DMS79 treated with DMSO at 0.1 percent for 48 hours (cell line): Measurements from ENCODE around the gene TAF4.
"Not testable (repeated sequence)": the region's sequence is repeated elsewhere in the genome, so short reads cannot be mapped to it uniquely, and the experiment has no call there.

Source experiments
- DNase-seq: peaks from one replicate; lab custom pipeline; 2025; lab: John Stamatoyannopoulos, UW

Gene TAF4

GRCh38 chr20:62065674-62066338, at the start of gene TAF4:
TSS of gene TAF4 (minus strand) at chr20:62065881. CDS start at chr20:62065810, 71 bp downstream.
- DNase-seq, result peak; percentile 58

GRCh38 chr20:62114894-62115293, 49.2 kb upstream of the TAF4 start:
- DNase-seq, result no peak

- no peak for DNase-seq
These were observed 46.7 kb upstream of the TAF4 start for GRCh38 chr20:62112368-62112767.

DNA sequence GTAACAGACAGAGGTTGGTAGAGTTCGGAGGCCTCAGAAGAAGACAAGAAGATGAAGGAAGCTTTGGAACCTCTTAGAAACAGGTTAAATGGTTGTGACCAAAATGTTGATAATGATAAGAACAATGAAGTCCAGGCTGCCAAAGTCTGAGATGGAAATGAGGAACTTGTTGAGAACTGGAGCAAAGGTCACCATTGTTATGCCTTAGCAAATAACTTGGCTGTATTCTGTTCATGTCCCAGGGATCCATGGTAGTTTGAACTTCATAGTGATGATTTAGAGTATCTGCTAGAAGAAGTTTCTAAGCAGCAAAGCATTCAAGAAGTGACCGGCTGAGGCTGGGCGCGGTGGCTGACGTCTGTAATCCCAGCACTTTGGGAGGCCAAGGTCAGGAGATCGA, 45.5 kb upstream of the TAF4 start:
- no peak for DNase-seq

- no peak for DNase-seq
These were observed 39.9 kb upstream of the TAF4 start for GRCh38 chr20:62105592-62105991.

DNA sequence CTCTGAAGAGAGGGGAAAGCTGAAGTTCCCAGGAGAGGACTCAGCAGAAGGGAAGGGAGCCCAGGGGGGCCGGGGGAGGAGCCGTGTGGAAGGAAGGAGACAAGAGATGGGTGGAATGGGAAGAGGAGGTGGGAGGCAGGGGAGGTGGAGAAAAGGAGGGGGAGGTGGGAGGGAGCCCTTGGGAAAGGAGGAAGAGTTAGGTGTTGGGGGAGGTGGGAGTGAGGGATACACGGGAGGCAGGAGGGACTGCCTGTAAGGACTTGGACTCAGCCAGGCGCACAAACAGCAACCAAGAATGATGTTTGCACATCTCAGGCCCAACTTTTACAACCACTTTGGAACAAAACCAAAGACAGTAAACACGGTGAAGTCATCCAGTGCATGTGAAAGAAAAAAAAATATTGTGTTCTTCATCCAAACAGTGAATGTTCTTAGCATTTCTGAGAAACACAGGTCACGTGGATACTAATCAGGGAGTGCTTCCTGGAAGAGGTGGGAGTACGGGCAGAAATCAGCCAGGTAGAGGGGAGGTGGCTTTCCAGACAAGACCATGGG, 39.2 kb upstream of the TAF4 start:
- no peak for DNase-seq

GRCh38 chr20:62104234-62104789, 38.6 kb upstream of the TAF4 start:
- no peak for DNase-seq

DNA sequence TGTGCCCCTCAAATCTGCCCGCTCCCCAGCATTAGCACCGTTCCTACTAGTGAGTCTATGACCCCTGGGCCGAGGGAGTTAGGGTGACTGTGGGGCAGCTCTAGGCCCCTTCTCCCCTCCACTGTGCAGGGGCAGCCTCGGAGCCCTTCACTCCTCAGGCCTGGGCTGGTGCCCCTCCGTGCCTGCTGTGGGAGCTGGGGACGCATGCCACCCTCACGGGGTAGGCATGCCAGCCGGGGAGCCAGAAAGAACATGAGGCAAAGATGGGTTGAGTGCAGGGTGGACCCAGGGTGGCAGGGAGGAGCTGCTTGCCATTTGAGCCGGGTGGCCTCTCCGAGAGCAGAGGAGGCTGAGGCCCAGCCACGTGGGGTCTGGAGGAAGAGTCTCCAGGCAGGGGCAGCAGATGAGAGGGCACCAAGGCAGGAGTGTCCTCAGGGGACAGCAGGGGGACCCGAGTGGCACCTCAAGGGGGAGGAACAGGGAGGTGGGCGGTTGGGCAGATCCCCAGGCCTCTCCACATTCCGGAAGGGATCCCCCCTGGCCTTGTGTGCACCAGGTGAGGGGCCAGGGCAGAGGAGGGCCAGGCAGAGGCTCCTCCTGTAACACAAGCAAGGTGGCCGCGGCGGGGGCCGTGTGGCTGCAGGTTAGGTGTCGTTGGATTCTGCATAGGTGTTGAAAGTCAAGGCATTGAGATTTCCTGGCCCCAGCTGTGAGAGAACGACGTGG, 38.0 kb upstream of the TAF4 start:
- DNase-seq, result no peak

DNA sequence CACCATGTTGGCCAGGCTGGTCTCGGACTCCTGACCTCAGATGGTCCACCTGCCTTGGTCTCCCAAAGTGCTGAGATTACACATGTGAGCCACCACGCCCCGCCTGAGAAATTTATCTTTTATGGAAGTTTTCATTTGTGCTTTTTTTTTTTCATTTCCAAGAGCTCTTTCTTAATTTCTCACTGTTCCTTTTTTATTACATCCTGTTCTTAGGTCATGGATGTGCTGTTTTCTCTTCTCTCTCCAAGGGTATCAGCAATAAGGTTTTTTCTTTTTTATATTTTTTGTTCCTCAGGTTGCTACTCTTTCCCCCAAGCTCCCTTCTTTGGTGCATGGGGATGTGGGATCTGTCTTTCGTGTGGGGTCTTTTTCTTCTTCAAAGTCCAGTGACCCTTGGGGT, 35.4 kb upstream of the TAF4 start:
- DNase-seq, result no peak

GRCh38 chr20:62097881-62098407, 32.3 kb upstream of the TAF4 start:
- no peak for DNase-seq

- no peak for DNase-seq
These were observed 31.0 kb upstream of the TAF4 start for GRCh38 chr20:62096421-62097380.

- DNase-seq, result no peak
These were observed 23.7 kb upstream of the TAF4 start for GRCh38 chr20:62089393-62089792.

GRCh38 chr20:62088258-62089127, 22.8 kb upstream of the TAF4 start:
- DNase-seq, result no peak

DNA sequence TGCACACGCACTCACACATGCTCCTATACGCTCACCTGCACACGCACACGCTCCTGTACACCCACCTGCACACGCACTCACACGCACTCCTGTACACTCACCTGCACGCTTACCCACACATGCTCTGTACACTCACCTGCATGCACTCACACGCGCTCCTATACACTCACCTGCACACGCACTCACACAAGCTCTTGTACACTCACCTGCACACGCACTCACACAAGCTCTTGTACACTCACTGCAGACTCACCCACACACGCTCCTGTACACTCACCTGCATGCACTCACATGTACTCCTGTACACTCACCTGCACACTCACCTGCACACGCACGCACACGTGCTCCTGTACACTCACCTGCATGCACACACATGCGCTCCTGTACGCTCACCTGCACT, 22.0 kb upstream of the TAF4 start:
- DNase-seq, result no peak

GRCh38 chr20:62087227-62087626, 21.5 kb upstream of the TAF4 start:
- no peak for DNase-seq

DNA sequence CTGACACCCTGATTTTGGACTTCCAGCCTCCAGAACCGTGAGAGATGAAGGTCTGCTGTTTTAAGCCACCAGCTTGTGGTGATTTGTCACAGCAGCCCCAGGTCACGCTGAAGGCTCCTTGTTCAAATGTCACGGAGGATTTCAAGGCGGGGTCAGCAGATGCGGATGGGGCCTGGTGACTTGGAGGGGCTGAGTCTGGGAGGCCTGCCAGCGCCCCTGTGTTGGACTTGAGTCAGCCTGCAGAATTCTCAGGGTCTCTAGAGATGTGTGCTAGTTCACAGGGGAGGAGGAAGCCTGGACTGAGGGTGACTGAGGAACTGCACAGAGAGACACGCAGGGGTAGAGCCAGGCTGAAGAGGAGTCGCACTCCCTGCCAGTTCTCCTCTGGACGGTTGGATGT, 19.5 kb upstream of the TAF4 start:
- DNase-seq, result no peak

DNA sequence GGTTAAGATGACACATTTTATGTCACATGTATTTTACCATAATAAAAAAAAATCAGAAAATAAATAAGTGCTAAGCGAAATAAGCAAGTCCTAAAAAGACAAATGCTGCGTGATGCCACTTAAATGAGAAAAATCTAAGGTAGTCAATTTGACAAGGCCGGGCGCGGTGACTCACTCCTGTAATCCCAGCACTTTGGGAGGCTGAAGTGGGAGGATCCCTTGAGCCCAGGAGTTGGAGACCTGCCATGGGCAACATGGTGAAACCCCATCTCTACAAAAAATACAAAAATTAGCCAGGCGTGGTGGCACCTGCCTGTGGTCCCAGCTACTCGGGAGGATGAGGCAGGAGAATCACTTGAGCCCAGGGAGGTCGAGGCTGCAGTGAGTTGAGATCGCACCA, 18.5 kb upstream of the TAF4 start:
- DNase-seq, result not testable (repeated sequence)

- no peak for DNase-seq
These were observed 17.6 kb upstream of the TAF4 start for GRCh38 chr20:62083312-62083711.

DNA sequence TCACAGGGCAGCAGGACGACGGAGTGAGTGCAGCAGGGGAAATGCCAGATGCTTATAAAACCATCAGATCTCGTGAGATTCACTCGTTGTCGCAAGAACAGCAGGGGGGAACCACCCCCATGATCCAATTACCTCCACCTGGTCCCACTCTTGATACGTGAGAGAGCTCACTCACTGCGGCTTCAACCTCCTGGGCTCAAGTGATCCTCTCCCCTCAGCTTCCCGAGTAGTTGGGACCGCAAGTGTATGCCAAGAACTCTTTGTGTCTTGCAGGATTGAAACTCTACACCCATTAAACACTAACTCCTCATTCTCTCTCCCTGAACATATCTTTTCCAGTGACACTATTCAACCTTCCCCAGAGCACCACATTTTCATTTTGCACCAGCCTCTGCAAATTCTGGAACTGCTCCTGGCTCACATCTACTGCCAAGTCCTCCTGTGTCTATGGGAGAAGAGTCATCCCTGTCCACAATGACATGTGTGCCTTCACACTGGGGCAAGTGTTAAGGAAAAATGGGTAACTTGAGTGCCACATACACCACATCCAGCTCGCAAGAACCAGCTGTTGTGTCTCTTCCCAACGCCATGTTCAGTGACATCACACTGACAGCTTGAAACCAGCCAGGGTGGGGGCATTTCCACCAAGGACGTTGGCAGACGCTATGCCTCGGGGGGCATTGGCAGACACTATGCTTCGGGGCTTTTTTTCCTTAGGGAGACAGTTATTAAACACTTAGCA, 14.7 kb upstream of the TAF4 start:
- peak; percentile 89 for DNase-seq

- DNase-seq, result no peak
These were observed 13.5 kb upstream of the TAF4 start for GRCh38 chr20:62079166-62079565.
